GM12874 (cell line): Measurements from ENCODE around the gene FLNB.

Experiments used
- CTCF ChIP-seq: IDR thresholded peaks from 2 replicates; pipeline ENCODE4 v1.5.1; 2011; ENCODE audit warnings: low read depth, mild to moderate bottlenecking, control low read depth, low read length, moderate library complexity; ENCODE audit not compliant: insufficient read depth

FLNB gene

GRCh38 chr3:58065700-58066167, 57.5 kb downstream of the FLNB start:
- no peak for TF ChIP-seq CTCF

DNA sequence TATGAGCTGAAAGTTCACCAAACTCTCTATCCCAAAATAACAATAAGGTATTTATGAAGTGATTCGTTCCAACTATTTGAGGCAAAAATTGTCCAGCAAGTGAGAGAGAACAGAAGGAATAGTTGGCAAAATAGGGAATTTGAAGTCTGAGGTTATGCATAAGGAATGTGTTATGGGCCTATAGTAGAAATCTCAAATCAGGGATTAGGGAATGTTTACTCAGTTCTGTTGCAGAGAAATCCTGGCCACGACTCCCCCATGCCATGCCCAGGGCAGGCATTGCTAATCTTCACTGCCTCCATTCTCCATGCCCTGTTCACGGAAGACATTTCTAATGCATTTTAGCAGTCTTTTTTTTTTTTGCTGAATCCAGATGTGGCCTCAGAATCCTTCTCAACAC, 58.6 kb downstream of the FLNB start:
- TF ChIP-seq CTCF: no peak

DNA sequence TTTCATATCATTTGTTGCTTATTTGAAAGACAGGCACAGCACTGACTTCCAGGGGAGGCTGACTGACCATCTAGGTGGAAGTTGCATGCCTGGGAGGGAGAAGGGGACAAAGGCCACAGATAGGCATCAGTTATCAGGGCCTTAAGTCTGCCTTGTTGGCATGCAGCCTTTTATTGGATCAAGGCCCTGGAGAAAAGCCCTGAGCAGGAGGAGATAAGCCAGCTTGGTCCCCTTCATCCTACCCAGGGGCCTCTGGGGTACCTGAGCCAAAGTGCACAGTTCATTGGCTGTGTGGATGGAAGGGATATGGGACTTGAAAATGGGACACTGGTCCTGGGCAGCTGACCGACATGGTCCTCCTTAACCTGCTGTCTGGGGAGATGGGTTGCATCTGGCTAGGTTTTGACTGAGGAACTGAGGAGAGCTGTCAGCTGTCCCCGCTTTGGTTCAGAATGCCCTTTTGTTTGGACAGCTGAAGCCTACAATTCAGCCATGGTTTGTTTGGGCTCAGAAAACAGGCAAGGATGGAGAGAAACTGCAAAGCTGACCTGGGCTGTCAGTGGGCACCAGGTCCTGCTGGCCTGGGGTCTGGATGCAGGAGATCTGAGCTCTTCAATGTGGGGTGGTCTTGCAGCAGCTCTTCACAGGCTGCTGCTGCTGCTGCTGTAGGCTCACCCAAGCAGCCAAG, 60.0 kb downstream of the FLNB start:
- no peak for TF ChIP-seq CTCF

DNA sequence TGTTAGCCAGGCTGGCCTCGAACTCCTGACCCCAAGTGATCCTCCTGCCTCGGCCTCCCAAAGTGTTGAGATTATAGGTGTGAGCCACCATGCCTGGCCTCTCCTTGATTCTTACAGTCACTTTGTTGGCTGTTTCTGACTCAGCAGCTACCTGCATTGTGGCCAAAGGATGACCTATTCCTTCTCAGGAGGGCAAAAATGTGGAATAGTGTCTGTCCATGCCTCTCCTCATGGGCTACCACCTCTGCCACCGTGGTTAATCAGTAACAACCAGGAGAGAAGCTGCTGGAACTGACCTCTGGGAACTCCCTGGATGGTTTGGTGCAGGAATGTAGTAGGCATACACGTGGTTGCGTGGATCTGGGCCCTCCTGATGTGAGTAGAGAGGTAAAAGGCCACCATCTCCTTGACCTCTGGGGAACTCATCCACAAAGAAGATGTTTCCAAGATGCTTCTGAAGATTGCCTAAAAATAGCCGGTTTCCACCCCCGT, 63.3 kb downstream of the FLNB start:
- TF ChIP-seq CTCF: no peak

DNA sequence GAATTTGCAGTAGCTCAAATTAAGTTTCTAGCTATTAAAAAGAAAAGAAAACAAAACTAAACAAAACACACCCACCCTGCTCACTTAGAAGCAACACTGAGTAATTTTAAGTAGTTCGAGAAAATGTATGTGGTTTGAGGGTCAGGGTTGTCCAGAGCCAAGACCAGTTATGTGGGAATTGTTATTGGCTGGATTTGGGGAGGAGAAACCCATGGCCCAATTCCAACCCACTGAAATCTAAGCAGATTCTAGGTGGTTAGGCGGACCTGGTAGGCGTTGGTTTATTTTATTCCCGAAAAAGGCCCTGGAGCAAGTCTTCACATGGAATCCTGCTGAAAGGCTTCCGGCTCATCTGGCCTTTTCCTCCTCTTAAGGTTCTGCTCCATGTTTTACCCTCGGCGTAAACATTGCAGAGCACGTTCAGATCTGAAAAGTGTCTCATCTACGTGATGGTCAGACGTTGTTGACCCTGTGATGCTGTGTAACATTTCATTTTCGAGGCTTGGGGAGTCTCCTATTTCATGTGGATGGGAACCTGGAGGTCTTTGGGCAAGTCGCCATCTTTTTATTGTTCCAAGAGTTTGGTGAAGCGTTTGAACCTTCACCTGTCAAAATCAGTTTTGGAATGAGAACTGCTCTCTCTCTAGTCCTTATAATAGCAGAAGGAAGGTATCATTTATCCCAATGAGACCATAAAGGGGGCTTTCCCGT, 64.0 kb downstream of the FLNB start:
- no peak for TF ChIP-seq CTCF

GRCh38 chr3:58072763-58073130, 64.5 kb downstream of the FLNB start:
- TF ChIP-seq CTCF: no peak

DNA sequence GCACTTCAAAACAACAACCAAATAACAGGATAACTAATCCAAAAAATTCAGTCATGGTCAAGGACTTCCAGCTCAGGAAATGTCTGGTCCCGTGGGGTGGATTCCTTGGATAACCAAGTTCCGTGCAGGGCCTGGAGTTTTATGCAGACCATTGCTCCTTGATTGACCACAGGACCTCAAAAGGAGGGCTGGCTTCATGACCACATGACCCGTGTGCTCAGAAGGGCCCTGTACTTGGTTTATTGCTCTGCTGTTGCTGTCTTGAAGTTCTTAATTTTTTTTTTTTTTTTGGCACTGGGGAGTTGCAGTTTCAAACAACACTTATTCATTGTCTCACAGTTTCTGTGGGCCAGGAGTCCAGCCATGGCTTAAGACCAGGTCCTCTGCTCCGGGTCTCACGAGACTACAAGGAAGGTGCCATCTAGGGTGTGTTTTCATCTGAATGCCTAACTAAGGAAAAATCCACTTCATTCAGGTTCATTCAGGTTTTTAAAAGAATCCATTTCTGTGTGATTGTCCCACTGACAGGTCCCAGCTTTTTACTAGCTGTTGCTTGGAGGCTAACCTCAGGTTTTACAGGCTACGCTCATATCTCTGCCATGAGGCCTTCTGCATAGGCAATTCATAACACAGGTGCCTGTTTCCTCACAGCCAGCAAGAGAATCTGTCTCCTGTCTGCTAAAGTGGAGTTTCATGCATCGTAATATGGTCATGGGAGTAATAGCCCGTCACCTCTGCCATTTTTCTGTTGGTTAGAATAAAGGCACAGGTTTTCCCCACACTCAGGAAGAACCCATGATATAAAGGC, 65.3 kb downstream of the FLNB start:
- no peak for TF ChIP-seq CTCF
